M059J (cell line): ENCODE data around the gene NSG1. TPM values are rescaled to one million over a fixed set of nuclear protein-coding genes. Genes with fewer than 3 reads are reported as not detected.
"Not testable (repeated sequence)": the region's sequence is repeated elsewhere in the genome, so short reads cannot be mapped to it uniquely, and the experiment has no call there.

ENCODE experiments used
- DNase-seq: peaks from one replicate; pipeline ENCODE4 v3.0.0-alpha.2; 2012; ENCODE audit warnings: low read depth
- total RNA-seq: library from RNA; depleted of rRNA; stranded (reverse); fragments of >200 nt; shearing (Covaris generic); gene quantifications from 2 replicates; pipeline ENCODE4 v1.2.3, GENCODE V29; 2014

NSG1 gene
- total RNA-seq, 1 experiment from 2014 or later, result 0.20 TPM

DNA sequence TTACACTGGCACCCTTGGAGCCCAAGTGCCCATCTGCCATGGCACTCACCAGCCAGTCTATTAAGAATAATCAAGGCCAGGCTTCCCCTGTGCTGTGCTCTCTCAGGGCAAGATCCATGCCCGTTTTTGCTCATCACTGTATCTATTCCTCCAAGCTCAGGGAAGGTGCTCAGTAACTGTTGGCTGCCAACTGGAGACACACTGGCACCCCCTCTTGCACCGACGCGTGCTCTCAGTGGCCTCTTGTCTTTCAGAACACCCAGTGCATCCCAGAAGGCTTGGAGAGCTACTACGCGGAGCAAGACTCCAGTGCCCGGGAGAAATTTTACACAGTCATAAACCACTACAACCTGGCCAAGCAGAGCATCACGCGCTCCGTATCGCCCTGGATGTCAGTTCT, 30.1 kb downstream of the NSG1 start:
- DNase-seq, result no peak

- DNase-seq, result no peak
Observed at GRCh38 chr4:4417886-4418285, 31.0 kb downstream of the NSG1 start.

DNA sequence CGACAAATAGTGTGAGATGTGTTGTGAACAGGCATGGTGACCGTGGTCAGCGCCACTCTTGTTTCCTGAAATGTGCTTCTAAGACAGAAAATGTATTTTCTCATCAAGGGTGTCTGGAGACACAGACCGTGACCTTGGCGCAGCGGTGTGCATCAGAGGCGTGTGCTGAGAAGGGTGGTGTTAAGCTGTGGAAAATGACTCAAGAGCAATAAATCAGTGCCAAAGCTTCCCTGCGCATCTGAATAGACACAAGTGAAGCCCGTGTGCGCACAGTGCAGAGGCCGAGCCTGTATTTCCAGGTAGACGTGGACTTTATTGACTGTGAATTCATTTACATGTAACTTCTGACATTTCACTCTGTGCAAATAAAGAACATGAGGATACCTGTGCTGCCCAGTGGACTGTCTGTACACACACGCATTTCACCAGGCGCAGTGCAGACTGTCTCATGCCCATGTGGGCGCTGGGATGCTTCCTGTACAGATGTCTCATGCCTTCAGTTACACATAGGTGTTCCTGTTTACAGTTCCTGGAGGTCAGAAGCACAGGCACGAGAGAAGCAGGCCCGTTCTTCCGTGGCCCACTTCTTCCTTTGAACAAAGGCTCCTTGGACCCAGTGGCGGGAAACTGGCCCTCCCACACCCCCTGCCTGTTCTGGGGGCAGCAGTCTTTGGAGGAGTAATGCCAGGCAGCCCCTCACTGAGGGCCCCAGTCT, 31.9 kb downstream of the NSG1 start:
- no peak for DNase-seq

GRCh38 chr4:4419896-4420295, 33.0 kb downstream of the NSG1 start:
- DNase-seq, result no peak

- DNase-seq, result no peak
Observed at GRCh38 chr4:4420421-4420820, 33.5 kb downstream of the NSG1 start.

GRCh38 chr4:4421356-4421755, 34.5 kb downstream of the NSG1 start:
- no peak for DNase-seq

- DNase-seq, result not testable (repeated sequence)
Observed at GRCh38 chr4:4422117-4422516, 35.2 kb downstream of the NSG1 start.

DNA sequence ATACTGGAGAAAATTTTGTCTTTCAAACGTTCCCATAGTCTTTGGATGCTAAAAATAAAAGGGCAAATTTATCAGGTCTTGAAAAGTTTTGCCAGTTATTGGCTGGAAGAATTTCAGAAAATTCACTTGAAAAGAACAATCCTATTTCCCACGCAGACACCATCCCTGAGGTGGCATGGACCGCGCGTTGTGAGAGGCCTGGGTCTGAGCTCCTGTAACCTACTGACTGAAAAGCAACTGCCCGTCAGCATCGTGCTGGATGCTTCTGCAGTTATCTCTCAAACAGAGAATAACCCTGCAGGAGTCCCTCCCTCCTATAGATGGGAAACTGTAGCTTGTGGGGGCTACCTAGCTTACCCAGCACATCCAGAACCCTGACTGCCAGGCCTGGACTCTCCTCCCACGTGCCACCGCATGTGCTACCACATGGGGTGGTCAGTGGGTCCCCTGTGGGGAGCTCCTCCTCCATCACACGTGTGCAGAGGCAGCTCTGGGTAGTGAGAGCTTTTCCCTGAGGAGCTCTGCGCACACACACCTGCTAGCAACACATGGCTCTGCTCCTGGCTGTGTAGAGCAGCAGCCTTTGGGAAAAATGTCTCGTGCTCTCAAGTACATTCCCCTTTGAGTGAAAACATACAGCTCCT, 36.1 kb downstream of the NSG1 start:
- DNase-seq, result no peak

DNA sequence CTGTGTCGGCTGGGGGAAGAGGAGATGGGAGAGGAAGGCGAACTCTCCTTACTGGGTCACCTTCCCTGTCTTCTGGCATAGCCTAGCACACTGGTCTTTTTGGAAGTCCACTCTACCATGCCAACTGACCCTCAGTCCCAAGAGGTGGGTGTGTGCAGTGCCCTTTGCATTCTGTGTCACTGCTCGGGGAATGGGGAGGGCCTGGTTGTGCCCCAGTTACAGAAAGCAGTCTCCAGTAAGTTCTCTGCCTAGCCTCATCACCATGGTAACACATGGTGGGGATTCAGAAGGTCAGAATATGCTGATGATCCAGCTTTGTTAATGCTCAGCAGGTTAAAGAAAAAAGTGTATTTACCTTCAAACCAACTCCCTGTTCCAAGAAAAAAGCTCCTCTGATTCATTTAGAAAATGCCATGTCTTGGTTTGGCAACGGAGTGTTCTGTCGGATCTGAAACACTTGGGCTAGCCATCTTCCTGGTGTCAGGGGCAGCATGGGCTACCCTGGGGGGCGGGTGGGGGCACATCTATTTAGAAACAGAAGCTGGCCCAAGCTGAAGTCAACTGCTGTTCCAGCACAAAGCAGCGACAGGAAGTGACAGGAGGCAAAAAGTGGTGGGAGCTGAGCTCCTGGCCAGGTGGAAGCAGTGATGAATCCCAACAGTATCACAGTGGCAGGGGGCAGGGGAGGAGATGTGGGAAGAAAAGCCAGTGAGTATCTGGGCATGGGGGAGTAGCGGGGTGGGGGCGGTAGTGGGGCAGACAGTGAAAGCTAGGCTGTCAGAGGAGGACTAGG, 37.0 kb downstream of the NSG1 start:
- DNase-seq, result no peak

DNA sequence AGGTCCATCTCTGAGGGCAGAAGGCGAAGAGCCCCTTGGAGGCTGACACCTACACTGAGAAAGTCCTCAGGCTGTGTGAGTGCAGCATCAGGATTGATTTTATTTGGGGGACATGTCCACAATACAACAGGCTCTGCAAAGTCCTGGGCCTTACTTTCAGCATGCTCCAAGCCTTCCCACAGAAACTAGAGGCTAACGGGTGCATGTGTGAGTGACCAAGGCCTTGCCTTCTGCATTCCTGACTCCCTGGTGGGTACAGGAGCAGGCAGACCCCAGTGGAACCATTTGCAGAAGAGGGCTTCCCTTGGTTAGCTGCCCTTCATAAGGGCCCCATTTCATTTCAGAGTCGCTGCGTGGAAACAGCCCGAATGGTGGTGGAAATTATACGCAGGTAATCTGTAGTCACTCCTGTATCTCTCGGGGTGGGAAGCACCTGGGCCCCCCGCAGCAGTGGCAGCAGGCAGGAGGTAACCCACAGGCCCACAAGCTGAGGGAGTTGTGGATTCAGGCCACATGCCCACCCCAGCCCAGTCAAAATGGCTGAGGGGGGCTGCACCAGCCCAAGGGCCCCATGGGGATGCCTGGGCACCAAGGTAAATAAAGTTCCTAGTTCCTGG, 37.7 kb downstream of the NSG1 start:
- no peak for DNase-seq

DNA sequence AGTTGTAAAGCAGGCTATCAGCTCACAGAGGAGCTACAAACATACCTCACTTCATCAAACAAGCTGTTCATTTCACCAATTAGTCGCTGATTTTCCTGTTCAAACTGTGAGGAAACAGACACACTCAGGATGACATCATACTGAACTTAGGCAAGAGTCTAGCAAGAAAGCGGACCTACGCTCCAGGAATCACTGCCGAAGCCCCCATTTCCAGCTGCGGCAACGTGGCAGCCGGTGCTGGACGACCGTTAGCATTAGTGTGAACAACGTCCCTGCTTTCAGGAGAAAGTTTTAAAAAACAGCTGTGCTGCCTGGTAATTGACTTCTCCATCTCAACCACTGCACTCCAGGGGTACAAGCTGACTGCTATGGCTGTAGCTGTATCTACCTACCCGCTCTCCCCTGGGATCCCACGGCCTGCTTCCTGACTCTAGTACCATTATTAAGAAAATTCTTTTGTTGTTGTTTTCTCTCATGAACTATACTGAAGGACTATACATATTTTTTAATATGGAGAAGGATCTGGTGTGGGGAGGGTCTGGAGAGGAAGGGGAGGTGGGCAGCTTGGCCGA, 38.3 kb downstream of the NSG1 start:
- DNase-seq, result no peak

DNA sequence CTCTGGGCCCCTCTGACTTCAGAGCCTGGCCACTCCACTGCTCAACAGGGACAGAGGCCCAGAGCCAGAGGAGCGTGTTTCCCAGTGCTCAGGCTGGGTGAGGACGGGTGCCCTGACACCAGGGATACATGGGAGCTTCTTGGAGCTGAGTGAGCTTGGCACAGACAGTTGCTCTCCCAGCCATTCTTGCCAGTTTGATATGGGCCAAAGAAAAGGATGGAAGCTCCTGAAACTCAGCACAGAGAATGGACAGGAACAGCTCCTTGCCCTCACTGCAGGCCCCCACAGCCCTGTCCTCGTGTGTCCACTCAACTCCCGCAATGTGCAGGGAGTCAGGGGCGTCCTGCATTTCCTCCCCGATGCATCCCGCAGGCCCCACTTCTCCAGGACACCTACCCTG, 38.8 kb downstream of the NSG1 start:
- DNase-seq, result no peak

DNA sequence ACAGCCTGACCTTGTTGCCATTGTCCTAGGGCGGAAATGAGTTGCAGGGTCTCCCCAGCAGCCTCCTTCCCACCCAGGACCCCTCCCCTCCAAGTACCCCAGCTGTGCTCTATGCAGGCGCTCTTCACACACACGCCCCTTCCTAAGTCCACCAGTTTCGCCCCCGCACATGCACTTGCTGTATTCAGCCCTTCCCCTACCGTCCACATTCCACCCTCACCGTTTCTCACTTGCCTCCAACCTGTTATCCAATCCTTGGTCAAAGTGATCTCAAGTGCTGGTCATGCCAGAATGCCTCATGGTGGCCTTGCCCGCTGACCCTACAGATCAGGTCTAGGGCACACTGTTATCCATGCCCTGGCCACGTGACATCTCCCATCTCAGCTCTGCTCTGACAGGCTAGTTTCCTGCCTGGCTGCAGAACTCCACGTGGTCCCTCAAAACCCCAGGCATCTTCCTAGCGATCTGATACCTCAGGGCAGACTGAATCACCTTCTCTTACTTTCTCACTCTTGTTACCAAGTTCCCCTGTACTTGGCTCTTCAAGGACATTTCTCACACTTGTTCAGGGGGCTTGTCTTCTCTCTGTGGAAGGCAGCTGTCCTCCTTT, 39.7 kb downstream of the NSG1 start:
- DNase-seq, result peak; percentile 12

- DNase-seq, result peak; percentile 60
Observed at GRCh38 chr4:4427121-4427870, 40.4 kb downstream of the NSG1 start.

DNA sequence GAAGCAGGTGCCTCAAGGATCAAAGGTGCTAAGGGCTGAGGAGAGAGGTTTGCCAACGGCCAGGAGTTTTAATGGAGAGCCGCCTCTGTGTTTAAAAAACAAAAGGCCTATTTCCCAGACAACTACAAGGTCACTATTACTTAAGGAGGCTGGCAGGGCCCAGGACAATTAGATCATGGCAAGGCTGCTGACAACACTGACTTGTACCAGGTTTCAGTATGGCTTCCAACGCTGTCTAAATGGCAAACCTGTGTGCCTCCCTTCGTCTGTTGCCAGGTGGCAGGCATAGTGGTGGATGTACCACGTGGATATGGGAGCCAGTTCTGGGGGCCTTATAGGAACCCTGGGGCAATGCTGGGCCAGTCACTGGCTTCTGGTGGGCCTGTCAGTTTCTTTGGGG, 41.0 kb downstream of the NSG1 start:
- DNase-seq, result no peak

GRCh38 chr4:4428966-4429875, 42.3 kb downstream of the NSG1 start:
- DNase-seq, result no peak

GRCh38 chr4:4430492-4431195, 43.7 kb downstream of the NSG1 start:
- peak; percentile 77 for DNase-seq

DNA sequence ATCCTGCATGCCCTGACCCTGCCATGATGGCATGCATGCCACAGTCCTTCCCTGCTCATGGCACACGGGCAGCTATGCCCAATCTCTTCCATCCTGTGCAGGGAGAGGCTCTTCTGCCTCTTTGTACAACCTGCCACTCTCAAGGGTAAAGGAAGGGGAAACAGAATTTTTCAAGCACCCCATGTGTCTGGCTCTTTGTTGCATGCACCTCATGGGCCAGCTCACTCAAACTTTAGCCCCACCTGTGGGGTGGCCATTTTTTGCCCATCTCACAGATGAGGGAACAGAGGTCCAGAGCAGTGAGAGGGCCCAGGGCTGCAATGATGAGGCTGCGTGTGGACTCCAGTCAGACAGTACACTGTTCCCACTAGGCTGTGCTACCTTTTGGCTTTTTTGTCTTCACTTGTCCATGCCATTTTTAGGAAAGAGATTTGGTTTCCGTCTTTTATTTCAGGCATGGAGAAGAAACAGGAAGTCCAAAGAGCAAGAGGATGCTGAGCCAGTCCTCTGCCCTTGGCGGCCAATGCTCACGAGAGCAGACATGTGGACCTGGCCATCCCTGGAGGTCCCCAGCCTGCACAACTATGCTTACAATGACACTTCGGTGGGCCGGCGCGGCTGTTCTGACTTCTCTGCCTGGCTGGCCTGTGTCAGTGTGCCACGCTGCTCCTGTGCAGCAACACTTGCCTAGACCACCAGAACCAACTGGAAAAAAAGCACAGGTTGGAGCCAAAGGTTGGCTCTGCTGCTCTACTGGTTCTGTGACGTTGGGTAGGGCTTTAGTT, 45.6 kb downstream of the NSG1 start:
- no peak for DNase-seq
